NCI-H1436 (cell line): Measurements from ENCODE around the gene DNAJB9.
"Not testable (repeated sequence)": the region's sequence is repeated elsewhere in the genome, so short reads cannot be mapped to it uniquely, and the experiment has no call there.

Experiments
- DNase-seq: peaks from one replicate; lab custom pipeline; 2025; lab: John Stamatoyannopoulos, UW

DNAJB9 gene

DNA sequence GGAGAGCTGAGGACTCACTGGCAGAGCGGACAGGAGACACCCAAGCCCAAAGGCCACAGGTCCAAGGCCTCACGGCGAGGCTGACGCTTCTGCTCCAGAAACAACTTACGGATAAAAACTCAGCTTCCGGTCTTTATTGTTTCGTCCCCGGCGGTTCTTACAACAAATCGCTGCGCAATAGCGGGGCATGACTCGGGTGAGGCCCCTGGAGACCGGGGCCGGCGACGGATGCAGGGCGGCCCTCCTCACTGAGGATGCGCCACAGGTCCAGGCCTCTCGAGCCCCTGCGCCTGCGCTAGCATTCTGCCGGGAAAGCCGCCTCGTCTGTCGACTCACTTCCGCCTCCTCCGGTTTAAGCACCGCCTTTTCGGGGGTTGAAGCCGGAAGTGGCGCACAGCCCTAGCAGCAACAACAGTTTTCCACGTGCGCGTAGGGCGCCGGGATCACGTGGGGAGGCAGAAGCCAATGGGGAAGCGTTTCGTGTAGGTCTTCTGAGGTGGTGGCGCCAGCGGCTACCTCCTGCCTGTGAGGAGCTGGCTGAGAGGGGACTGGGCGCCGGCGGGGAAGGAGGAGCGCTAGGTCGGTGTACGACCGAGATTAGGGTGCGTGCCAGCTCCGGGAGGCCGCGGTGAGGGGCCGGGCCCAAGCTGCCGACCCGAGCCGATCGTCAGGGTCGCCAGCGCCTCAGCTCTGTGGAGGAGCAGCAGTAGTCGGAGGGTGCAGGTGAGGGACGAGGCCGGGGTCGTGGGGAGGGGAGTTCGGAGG lies at the start of gene DNAJB9, which contains the start of gene THAP5:
DNAJB9 (plus strand) TSS at position 494 of the 765 bp plus-strand sequence. CDS start 1,853 bp downstream, outside the sequence.
THAP5 (minus strand) TSS at position 326 of the 765 bp plus-strand sequence; CDS start at position 189, 137 bp downstream.
- peak; percentile 100 for DNase-seq

DNA sequence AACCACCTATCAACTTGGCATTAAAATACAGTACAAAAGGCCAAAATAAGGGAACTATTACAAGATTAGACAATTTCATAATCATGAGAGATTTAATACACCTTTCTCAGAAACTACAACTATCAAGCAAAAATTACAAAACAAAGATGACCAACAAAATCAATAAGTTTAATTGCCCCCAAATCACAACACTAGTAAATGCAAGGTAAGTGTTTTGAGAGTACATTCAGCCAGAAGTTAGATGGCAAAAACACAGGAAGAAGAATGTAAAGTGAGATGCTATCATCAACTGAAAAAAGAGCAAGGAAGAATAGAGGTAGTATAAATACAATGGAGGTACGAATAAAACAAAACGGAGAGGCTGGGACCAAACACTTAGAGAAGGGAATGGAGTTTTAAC lies 46.9 kb upstream of the DNAJB9 start:
- no peak for DNase-seq

DNA sequence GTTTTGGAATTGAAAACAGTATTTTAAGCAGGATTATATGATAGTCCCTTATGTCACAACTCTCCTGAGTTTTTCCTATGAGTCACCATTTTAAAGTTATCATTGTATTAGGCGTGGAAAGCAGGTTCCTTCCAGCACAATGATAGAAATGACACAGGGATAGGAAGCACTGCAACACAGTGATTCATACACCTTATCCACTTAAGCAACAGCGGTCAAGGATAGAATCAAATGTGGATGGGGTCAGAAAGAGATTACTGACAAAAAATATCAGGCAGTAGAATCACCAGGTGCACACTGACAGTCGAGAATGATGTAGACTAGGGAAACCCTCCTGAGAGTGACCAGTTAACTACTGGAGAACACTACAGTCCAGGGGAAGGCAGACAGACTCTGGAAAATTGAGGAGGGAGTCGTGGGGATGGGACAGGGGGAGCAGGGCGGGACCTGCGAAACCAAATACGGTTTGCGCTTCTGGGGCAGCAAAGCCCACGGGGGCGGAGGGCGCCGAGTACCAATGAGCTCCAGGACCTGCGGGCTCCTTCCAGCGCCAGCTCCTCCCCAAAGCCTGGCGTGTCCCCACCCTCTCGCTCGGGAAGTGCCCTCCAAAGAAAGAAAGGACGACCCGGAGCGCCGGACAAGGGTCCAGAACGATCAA lies 44.2 kb upstream of the DNAJB9 start:
- DNase-seq: peak; percentile 80

DNA sequence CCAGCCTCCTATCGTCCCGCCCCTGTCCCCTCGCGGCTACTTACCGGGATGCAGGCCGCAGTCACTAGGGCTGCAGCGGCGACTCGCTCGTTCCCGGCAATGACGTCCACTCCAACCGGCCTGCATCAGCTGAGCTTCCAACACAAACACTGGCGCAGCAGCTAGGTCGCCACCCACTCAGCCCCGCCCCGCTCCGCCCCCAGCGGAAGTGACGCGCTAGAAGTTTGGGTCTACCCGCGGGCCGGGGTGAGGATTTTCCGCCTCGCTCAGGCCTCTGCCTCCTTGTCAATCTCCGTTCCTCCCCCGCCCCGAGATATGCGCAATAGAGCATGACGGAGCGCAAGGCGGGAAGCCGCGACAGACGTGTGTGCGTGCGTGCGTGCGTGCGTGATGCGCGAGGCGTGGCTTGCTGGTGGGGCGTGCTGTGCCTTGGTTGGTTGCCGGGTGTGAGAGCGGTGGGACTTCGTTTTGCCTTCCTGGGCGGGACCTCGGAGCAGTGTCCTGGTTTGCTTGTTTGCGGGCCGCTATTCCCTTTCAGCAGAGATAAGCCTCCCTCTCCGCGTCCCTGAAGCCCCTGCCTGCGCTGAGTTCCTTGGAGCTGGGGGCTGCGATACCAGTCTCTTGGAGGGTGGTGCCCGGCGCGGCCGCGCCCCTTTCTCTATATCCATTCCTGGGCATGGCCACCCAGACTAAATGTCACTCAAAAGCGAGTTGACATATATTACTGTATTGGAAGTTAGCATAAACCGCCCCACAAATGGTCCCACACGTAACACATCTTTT lies 43.5 kb upstream of the DNAJB9 start, which contains the start of gene PNPLA8:
PNPLA8 (minus strand) TSS at position 151 of the 783 bp plus-strand sequence. CDS start 10,644 bp downstream, outside the sequence.
- DNase-seq: peak; percentile 98

DNA sequence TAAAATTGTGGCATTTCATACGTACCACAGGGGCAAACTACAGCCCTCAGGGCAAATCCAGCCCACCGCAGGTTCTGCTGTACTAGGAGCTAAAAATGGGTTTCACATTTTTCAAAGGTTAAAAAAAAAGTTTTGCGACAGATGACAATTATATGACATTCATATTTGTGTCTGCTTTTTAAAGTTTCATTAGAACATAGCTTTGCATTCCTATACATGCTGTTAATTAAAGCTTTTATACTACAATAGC lies 43.0 kb upstream of the DNAJB9 start:
- DNase-seq: no peak

DNA sequence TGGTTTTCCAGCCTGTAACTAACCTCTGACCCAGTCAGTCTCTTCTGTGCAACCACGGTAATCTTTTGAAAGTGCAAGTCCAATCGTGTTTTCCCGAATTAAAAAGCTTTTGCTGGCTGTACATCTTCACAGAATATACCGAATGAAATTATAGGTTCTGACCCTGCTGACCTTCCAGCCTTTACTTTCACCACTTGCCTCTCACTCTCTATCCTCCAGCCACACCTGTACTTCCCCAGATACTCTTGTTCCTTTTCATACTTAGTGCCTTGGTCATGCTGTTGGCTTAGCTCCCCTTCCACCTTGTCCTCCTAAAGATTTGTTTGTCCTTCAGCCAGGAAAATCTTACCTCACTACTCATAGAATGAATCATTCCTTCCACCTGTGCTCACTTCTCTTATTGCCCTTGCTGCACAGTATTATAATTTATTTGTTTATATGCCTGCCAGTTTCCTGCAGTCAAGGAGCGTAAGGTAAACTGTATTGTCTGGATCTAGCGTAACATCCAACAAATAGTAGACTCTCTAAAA lies 41.4 kb upstream of the DNAJB9 start:
- DNase-seq: no peak

DNA sequence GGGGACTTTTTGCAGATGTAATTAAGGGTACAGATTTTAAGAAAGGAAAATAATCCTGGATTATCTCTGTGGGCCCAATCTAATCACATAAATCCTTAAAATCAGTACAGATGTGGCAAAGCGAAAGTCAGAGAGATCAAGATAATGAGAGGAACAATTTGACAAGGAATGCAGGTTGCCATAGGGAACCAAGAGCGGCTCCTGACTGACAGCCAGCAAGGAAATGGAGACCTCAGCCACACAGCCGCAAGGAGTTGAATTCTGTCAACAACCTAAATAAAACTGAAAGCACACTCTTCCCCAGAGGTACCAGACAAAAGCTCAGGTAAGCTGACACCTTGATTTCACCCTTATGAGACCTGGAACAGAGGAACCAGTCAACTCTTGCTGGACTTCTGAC lies 40.3 kb upstream of the DNAJB9 start:
- DNase-seq: peak; percentile 18

DNA sequence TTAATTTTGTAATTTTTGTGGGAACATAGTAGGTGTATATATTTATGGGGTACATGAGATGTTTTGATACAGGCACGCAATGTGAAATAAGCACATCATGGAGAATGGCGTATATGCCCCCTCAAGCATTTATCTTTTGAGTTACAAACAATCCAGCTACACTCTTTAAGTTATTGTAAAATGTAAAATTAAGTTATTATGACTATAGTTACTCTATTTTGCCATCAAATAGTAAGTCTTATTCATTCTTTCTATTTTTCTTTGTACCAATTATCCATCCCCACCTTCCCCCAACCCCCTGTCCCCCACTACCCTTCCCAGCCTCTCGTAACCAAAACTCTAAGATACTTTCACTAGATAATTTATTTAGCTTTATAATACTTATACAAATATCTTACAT lies 36.0 kb upstream of the DNAJB9 start:
- DNase-seq: no peak

DNA sequence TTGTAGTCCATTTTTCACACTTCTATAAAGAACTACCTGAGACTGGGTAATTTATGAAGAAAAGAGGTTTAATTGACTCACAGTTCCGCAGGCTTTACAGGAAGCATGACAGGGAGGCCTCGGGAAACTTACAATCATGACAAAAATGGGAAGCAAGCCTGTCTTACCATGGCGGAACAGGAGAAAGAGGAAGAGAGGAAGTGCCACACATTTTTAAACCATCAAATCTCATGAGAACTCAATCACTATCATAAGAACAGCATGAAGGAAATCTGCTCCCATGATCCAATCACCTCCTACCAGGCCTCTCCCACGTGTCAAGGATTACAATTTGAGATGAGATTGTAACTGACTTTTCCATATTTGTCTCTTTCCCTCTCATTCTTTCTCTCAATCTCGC lies 34.4 kb upstream of the DNAJB9 start:
- DNase-seq: no peak

DNA sequence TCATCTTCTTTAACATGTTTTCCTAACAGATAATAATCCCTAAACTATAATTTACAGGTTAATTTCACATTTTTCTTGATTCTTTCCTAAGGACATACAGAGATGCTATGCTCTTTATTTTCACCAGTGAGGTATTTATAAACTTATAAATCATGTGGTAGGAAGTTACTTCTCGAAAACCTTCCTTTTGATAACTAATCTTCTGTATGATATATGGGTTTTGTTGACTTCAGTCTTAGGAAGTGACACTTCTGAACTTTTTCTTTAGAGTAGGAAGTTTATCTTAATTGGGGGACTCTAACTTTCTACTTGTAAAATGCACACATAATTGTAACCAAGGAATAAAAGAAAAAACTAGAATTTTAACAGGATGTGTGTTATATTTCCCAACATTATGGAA lies 33.9 kb upstream of the DNAJB9 start:
- no peak for DNase-seq

DNA sequence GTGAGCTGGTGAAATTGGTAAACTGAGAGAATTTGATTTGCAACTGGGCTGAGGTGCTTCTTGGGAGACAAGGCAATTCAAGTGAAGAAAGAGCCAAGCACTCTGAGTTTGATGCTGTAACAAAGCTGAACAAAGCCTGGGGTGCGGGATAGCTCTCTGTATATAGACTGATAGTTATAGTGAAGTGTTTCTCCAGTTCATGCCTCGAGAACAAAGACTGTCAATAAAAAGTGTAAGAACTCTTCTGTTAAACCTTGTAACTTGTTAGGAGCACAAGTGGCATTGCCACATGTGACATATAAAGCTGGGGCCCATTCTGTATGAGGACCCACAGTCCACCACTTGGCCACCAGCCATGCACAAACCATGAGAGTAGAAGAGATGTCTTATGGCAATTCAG lies 32.4 kb upstream of the DNAJB9 start:
- DNase-seq: no peak

DNA sequence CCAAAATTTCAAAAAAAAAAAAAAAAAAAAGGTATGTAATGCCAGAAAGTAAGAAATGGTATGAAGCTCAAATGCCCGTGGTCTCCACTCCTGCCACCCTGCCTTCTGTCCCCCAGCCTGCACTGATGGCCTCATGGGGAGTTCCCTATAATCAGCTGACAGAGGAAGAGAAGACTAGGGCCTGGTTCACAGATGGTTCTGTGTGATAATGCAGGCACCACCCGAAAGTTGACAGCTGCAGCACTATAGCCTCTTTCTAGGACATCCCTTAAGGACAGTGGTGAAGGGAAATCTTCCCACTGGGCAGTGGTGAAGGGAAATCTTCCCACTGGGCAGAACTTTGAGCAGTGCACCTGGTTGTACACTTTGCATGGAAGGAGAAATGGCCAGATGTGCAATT lies 31.4 kb upstream of the DNAJB9 start:
- DNase-seq: not testable (repeated sequence)

DNA sequence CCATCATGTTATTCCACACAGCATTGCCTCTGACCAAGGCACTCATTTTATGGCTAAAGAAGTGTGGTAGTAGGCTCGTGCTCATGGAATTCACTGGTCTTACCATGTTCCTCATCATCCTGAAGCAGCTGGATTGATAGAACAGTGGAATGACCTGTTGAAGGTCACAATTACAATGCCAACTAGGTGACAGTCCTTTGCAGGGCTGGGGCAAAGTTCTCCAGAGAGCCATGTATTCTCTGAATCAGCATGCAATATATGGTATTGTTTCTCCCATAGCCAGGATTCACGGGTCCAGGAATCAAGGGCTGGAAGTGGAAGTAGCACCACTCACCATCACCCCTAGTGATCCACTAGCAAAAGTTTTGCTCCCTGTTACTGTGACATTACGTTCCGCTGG lies 31.0 kb upstream of the DNAJB9 start:
- not testable (repeated sequence) for DNase-seq

DNA sequence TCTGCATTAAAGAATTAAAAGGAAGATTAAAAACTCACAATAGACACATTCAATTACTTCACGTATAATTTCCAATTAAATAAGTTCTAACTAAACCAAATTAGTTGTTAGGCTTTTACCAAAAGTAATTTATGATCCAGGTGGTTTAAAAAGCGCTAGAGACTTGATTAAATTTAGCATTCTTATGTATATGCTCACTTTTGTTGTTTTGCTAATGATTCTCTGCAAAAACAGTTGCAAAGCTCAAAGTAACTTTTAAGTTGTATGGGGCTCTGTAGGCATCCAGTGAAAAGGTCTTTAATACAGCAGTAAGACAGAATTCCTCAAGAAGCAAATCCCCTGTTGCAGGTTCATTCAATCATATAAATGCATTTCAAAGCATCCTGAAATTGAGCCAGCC lies 28.2 kb upstream of the DNAJB9 start:
- no peak for DNase-seq

DNA sequence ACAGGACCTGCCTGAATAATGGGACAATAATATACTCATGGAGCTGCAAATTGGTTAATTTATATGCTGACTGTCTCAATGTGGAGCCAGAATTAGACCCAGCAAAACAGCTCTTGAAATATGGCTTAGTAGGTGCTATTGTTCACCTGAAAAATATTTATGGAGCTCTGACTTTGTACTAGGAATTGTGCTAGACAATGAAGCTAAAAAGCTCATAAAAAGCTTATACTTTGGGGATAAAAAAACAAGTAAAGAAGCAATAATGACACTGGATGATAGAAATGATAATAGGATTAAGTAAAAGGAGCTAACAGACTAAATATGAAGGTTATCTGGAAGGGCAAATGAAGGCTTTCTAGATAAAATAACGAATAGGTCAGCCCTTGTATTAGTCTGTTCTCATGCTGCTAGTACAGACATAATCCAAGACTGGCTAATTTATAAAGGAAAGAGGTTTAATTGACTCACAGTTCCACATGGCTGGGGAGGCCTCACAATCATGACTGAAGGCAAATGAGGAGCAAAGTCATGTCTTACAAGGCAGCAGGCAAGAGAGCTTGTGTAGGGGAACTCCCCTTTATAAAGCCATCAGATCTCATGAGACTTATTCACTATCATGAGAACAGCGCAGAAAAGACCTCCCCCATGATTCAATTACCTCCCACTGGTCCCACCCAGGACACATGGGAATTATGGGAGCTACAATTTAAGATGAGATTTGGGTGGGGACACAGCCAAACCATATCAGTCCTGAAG lies 21.4 kb upstream of the DNAJB9 start:
- not testable (repeated sequence) for DNase-seq

DNA sequence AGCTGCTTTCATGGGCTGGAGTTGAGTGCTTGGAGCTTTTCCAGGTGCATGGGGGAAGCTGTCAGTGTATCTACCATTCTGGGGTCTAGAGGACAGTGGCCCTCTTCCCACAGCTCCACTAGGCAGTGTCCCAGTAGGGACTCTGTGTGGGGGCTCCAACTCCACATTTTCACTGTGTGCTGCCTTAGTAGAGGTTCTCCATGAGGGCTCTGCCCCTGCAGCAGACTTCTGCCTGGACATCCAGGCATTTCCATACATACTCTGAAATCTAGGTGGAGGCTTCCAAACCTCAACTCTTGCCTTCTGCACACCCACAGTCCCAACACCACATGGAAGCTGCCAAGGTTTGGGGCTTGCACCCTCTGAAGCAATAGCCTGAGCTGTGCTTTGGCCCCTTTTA lies 13.0 kb upstream of the DNAJB9 start:
- DNase-seq: not testable (repeated sequence)

DNA sequence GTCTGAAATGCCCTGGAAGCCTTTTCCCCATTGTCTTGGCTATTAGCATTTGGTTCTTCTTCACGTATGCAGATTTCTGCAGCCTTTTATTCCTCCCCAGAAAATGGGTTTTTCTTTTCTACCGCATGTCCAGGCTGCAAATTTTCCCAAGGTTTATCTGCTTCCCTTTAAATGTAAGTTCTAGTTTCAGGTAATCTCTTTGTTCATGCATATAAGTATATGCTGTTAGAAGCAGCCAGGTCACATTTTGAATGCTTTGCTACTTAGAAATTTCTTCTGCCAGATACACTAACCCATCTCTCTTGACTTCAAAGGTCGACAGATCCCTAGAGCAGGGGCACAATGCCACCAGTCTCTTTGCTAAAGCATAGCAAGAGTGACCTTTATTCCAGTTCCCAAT lies 12.5 kb upstream of the DNAJB9 start:
- no peak for DNase-seq

DNA sequence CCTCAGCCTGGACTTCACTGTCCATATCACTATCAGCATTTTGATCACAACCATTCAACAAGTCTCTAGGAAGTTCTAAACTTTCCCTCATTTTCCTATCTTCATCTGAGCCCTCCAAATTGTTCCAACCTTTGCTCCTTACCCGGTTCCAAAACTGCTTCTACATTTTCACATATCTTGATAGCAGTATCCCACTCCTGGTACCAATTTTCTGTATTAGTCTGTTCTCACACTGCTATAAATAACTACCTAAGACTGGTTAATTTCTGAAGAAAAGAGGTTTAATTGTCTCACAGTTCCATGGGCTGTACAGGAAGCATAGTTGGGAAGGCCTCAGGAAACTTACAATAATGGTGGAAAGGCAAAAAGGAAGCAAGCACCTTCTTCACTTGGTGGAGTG lies 12.1 kb upstream of the DNAJB9 start:
- DNase-seq: no peak

DNA sequence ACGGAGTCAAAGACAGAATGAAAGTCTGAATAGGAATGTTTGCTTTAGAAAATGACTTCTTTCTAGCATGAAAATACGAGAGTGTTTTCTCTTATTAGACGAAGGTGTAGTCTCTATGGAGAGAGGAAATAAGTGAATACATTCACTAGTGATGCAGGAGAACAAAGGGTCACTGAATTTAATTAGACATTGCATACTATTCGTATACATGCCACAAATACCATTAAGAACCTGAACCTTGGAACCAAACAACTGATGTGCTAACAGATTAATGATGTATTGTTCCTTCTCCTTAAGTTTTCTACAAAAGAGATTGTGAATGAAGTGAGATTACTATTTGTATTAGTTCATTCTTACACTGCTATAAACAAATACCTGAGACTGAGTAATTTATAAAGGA lies 10.4 kb upstream of the DNAJB9 start:
- DNase-seq: no peak

DNA sequence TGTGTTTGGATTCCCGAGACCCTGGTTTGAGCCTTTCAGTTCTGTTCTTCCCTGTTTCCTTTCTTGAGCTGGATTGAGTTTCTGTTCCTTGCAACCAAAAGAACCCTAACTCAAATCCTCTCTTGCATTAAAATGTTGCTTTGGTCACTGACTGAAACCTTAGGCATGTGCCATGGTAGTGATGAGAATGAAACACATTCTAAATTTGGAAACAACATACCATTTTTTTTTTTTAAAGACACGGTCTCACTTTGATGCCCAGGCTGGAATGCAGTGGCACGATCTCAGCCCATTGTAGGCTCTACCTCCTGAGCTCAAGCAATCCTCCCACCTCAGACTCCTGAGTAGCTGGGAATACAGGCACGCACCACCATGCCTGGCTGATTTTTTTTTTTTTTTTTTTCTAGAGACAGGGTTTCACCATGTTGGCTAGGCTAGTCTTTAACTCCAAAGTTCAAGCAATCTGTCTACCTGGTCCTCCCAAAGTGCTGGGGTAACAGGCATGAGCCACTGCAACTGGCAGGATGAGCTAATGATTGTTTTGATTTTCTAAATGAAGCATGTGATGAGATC lies 8.5 kb upstream of the DNAJB9 start:
- no peak for DNase-seq

DNA sequence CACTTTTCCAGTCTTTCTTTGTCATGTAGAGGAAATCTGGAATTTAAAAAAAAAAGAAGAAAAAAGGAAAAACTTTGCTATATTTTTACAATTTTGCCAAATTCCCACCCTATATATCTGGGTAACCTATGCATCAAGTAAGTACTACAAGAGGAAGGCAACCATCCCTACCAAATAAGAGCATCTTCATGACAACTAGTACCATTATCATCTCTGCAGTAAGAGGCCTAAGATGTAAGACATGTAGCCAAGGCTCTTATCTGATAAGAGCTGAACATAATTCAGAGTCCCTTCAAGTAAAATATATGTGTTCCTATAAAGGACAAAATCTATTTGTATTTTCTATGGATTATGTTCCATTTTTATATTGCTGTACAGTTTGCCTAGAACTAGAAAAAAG lies 3.7 kb upstream of the DNAJB9 start:
- DNase-seq: no peak
